OCI-LY3 (cell line): ENCODE results near the gene FAM107B.

Experiments used
- H2AFZ ChIP-seq: fragments of 200-600, 300-600 bp; shearing (Covaris generic); 2 replicates; pipeline ENCODE4 v1.6.0; 2014; ENCODE audit warnings: antibody characterized with exemption, low read depth, low read length
- H3K27ac ChIP-seq: fragments of 200-600, 300-600 bp; sonication (generic); 2 replicates; pipeline ENCODE4 v1.5.1; 2014; ENCODE audit warnings: mild to moderate bottlenecking, low read length, moderate library complexity, mixed read lengths
- H3K27me3 ChIP-seq: fragments of 200-600, 300-600 bp; sonication (generic); 2 replicates; pipeline ENCODE4 v1.6.1; 2014; ENCODE audit warnings: low read depth, low read length, mixed read lengths
- H3K36me3 ChIP-seq: fragments of 200-600, 300-600 bp; sonication (generic); replicated peaks from 2 replicates; pipeline ENCODE3; 2014; ENCODE audit warnings: low read depth, low read length, mixed read lengths
- H3K4me1 ChIP-seq: fragments of 300-600, 200-600 bp; sonication (generic); 2 replicates; pipeline ENCODE4 v1.6.1; 2014; ENCODE audit warnings: low read length, mixed read lengths
- H3K4me2 ChIP-seq: fragments of 200-600, 300-600 bp; sonication (generic); 2 replicates; pipeline ENCODE4 v1.6.1; 2014; ENCODE audit warnings: low read length, mixed read lengths
- H3K4me3 ChIP-seq: fragments of 300-600, 200-600 bp; sonication (generic); 2 replicates; pipeline ENCODE4 v1.5.1; 2014; ENCODE audit warnings: antibody characterized with exemption, mild to moderate bottlenecking, low read length, moderate library complexity
- H3K79me2 ChIP-seq: fragments of 300-600, 200-600 bp; shearing (Covaris generic); 2 replicates; pipeline ENCODE4 v1.6.1; 2014; ENCODE audit warnings: mild to moderate bottlenecking, low read length, mixed read lengths
- H3K9ac ChIP-seq: fragments of 300-600, 200-600 bp; shearing (Covaris generic); 2 replicates; pipeline ENCODE4 v1.6.0; 2014; ENCODE audit warnings: mild to moderate bottlenecking, low read length, moderate library complexity
- H3K9me3 ChIP-seq: fragments of 200-600, 300-600 bp; shearing (Covaris generic); 2 replicates; pipeline ENCODE4 v1.6.1; 2014; ENCODE audit warnings: low read length, mixed read lengths; ENCODE audit not compliant: insufficient read depth
- H4K20me1 ChIP-seq: fragments of 200-600, 300-600 bp; sonication (generic); 2 replicates; pipeline ENCODE4 v1.6.1; 2016; ENCODE audit warnings: low read length, mixed read lengths; ENCODE audit not compliant: insufficient read depth
- EZH2phosphoT487 ChIP-seq: fragments of 200-600 bp; shearing (Covaris generic); IDR thresholded peaks from 2 replicates; pipeline ENCODE4 v1.6.1; 2018; ENCODE audit warnings: antibody characterized with exemption, mixed run types, low read depth
- TF ChIP-seq, protein P1 (sequence below): fragments of 200-600, 300-600 bp; sonication (generic); IDR thresholded peaks from 2 replicates; pipeline ENCODE4 v1.5.1; 2014; ENCODE audit warnings: antibody characterized with exemption, low read length, low read depth

The FAM107B gene

DNA sequence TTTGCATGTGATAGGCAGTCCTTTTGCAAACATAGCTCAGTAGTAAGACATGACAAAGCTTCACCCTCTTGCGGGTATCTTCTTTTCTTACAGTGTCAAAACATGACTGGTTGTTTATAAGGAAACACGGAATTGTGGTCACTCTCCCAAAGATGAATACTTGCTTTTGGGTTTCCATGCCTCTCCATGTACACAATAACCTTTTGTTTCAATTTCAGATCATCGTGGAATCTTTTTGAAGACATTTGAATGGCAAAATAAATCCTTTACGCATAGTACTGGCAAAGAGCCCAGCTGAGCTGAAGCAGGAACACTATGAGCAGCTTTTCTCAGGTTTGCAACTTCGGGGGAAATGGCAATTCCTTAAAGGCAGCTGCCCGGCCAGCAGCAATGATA is 287.2 kb downstream of the FAM107B start:
- H3K4me2 ChIP-seq: no peak overlapping the region
- peaks cover 18% of the 10 kb centered on the region for H3K27me3 ChIP-seq
- H3K9me3 ChIP-seq: no peaks in the 10 kb centered on the region
- no peak for TF ChIP-seq EZH2phosphoT487
- no peaks in the 10 kb centered on the region for H3K79me2 ChIP-seq
- no peak overlapping the region for H3K9ac ChIP-seq
- H4K20me1 ChIP-seq: no peaks in the 10 kb centered on the region
- peaks cover 8% of the 10 kb centered on the region; the same call in 1 of the 2 replicates for H3K4me1 ChIP-seq
- H3K36me3 ChIP-seq: no peaks in the 10 kb centered on the region
- no peak overlapping the region for H2AFZ ChIP-seq
- no peak overlapping the region for H3K4me3 ChIP-seq
- H3K27ac ChIP-seq: no peak overlapping the region

DNA sequence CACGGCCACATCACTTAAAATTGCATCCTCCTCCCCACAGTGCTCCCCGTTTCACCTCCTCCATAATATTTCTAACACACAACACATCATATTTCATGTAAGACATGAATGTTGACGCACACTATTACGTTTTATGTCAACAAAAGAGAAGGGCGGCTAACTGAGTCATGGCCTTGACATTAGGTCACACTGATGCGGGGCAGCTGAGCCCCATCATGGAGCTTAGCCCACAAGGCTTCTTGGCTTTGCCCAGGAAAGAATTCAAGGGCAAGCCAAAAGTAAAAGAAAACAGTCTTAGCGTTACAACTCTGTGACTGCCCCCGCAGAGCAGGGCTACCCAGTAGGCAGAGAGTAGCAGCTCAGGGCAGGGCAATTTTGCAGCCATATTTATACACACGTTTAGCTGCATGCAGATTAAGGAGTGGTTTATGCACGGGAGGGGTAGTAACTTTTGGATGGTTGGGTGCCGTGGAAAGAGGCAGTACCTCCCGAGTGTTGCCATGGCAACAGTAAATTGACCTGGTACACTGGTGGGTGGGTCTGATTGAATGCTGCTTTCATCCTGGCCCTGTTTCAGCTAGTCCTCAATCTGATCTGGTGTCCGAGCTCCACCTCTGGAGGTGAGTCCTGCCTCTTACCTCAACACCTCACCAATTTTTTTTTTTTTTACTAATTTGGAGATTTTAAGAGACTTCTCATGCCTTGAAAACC is 287.8 kb downstream of the FAM107B start:
- TF ChIP-seq, protein P1, sequence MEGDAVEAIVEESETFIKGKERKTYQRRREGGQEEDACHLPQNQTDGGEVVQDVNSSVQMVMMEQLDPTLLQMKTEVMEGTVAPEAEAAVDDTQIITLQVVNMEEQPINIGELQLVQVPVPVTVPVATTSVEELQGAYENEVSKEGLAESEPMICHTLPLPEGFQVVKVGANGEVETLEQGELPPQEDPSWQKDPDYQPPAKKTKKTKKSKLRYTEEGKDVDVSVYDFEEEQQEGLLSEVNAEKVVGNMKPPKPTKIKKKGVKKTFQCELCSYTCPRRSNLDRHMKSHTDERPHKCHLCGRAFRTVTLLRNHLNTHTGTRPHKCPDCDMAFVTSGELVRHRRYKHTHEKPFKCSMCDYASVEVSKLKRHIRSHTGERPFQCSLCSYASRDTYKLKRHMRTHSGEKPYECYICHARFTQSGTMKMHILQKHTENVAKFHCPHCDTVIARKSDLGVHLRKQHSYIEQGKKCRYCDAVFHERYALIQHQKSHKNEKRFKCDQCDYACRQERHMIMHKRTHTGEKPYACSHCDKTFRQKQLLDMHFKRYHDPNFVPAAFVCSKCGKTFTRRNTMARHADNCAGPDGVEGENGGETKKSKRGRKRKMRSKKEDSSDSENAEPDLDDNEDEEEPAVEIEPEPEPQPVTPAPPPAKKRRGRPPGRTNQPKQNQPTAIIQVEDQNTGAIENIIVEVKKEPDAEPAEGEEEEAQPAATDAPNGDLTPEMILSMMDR: no peak
- no peak for TF ChIP-seq EZH2phosphoT487
- Histone ChIP-seq H3K9ac (no peak overlapping the region), H2AFZ (no peak overlapping the region), H3K4me3 (no peak overlapping the region), H3K4me2 (no peak overlapping the region), H4K20me1 (no peaks in the 10 kb centered on the region), H3K9me3 (no peaks in the 10 kb centered on the region), H3K27me3 (peaks cover 18% of the 10 kb centered on the region), H3K79me2 (no peaks in the 10 kb centered on the region), H3K36me3 (no peaks in the 10 kb centered on the region), H3K27ac (no peak overlapping the region), H3K4me1 (peaks cover 8% of the 10 kb centered on the region; the same call in 1 of the 2 replicates)

DNA sequence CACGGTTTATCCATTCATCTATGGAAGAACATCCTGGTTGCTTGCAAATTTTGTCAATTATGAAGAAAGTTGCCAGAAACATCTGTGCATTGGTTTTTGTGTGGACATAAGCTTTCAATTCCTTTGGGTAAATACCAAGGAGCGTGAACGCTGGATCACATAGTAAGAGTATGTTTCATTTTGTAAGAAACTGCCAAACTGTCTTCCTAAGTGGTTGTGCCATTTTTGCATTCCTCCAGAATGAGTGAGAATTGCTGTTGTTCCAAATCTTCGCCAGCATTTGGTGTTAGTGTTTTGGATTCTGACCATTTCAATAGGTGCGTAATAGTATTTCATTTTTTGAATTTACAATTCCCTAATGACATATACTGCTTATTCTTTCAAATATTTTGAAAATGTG is 288.7 kb downstream of the FAM107B start:
- no peak overlapping the region for H3K9ac ChIP-seq
- H3K36me3 ChIP-seq: no peaks in the 10 kb centered on the region
- peaks cover 18% of the 10 kb centered on the region for H3K27me3 ChIP-seq
- no peaks in the 10 kb centered on the region for H3K79me2 ChIP-seq
- H3K4me3 ChIP-seq: no peak overlapping the region
- no peak overlapping the region for H3K4me2 ChIP-seq
- no peaks in the 10 kb centered on the region for H4K20me1 ChIP-seq
- H3K27ac ChIP-seq: no peak overlapping the region
- no peaks in the 10 kb centered on the region for H3K9me3 ChIP-seq
- TF ChIP-seq, protein P1: no peak
- no peak for TF ChIP-seq EZH2phosphoT487
- no peak overlapping the region for H2AFZ ChIP-seq
- H3K4me1 ChIP-seq: peaks cover under 1% of the 10 kb centered on the region; the same call in 1 of the 2 replicates

DNA sequence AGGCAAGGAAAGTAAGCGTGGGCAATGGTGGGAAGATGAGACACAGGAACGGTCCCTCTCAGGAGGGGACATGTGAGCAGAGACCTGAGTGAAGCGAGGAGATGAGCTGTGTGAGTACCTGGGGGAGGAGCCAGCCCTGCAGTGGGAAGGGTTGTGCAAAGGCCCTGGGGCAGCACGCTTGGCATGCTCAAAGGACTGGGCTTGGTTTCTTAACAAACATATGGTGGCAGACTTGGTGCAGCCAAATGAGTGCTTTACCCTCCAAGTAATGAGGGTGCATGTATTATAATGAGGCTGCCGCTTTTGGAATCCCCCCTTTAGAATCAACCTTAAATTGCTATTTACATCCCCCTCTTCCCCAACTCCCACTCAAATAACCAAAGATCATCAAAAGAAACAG is 291.3 kb downstream of the FAM107B start:
- no peak for TF ChIP-seq EZH2phosphoT487
- TF ChIP-seq, protein P1: no peak
- Histone ChIP-seq H3K9ac (no peak overlapping the region), H3K4me3 (no peak overlapping the region), H3K4me1 (no peaks in the 10 kb centered on the region), H4K20me1 (no peaks in the 10 kb centered on the region), H3K27ac (no peak overlapping the region), H3K36me3 (no peaks in the 10 kb centered on the region), H3K9me3 (no peaks in the 10 kb centered on the region), H3K27me3 (peaks cover 12% of the 10 kb centered on the region), H3K4me2 (no peak overlapping the region), H2AFZ (no peak overlapping the region), H3K79me2 (no peaks in the 10 kb centered on the region)
